Dermis microvascular lymphatic vessel endothelial cell (primary cell): Measurements from ENCODE around the gene ERC1. TPM values are rescaled to one million over a fixed set of nuclear protein-coding genes. Genes with fewer than 3 reads are reported as not detected.
"Not testable (repeated sequence)": the region's sequence is repeated elsewhere in the genome, so short reads cannot be mapped to it uniquely, and the experiment has no call there.

Experiments
- DNase-seq, 2 donors: peaks; one replicate each; pipeline versions ENCODE4 v3.0.0 to v3.0.0-alpha.2; 2010; ENCODE audit warnings: low read depth in 2 of 2
- total RNA-seq: library from RNA; depleted of rRNA; stranded (reverse); fragments of >200 nt; gene quantifications from 2 replicates; pipeline ENCODE4 v1.2.1, GENCODE V29; 2014

Gene ERC1
- total RNA-seq, 1 donor from 2014 or later: 18.4 TPM

GRCh38 chr12:981961-982360, 9.1 kb upstream of the ERC1 start:
- no peak for DNase-seq

GRCh38 chr12:988646-989045, 2.4 kb upstream of the ERC1 start:
- no peak for DNase-seq

GRCh38 chr12:989051-989450, 2.0 kb upstream of the ERC1 start:
- no peak for DNase-seq

GRCh38 chr12:989751-990660, 1.0 kb upstream of the ERC1 start:
- DNase-seq: peak; percentile 52 to 86

GRCh38 chr12:991350-992333, 619 bp downstream of the ERC1 start:
- peak; percentile 18 to 65 for DNase-seq

- no peak for DNase-seq
These were observed 1.6 kb downstream of the ERC1 start for GRCh38 chr12:992647-993046.

- DNase-seq: no peak
These were observed 5.9 kb downstream of the ERC1 start for GRCh38 chr12:996881-997280.

- DNase-seq: no peak
These were observed 6.5 kb downstream of the ERC1 start for GRCh38 chr12:997505-997904.

- no peak for DNase-seq
These were observed 7.2 kb downstream of the ERC1 start for GRCh38 chr12:998020-998874.

- not testable (repeated sequence) for DNase-seq
These were observed 8.7 kb downstream of the ERC1 start for GRCh38 chr12:999736-1000135.

GRCh38 chr12:1001507-1001906, 10.5 kb downstream of the ERC1 start:
- no peak for DNase-seq

GRCh38 chr12:1003600-1004271, 12.7 kb downstream of the ERC1 start:
- DNase-seq: no peak

GRCh38 chr12:1006255-1006654, 15.2 kb downstream of the ERC1 start:
- no peak for DNase-seq

GRCh38 chr12:1007276-1007675, 16.3 kb downstream of the ERC1 start:
- no peak for DNase-seq

GRCh38 chr12:1007994-1008393, 17.0 kb downstream of the ERC1 start:
- DNase-seq: no peak

- no peak for DNase-seq
These were observed 20.1 kb downstream of the ERC1 start for GRCh38 chr12:1011091-1011490.

- peak in 1 of 2 donors; percentile 68 for DNase-seq
These were observed 22.8 kb downstream of the ERC1 start for GRCh38 chr12:1013618-1014489.

- DNase-seq: no peak
These were observed 28.3 kb downstream of the ERC1 start for GRCh38 chr12:1019283-1019682.

GRCh38 chr12:1020389-1020788, 29.4 kb downstream of the ERC1 start:
- no peak for DNase-seq
